Measurements from ENCODE around the gene GALNTL6.
A peak's percentile ranks its signal among the peaks of the same experiment; 100 is the strongest.

Gene GALNTL6

DNA sequence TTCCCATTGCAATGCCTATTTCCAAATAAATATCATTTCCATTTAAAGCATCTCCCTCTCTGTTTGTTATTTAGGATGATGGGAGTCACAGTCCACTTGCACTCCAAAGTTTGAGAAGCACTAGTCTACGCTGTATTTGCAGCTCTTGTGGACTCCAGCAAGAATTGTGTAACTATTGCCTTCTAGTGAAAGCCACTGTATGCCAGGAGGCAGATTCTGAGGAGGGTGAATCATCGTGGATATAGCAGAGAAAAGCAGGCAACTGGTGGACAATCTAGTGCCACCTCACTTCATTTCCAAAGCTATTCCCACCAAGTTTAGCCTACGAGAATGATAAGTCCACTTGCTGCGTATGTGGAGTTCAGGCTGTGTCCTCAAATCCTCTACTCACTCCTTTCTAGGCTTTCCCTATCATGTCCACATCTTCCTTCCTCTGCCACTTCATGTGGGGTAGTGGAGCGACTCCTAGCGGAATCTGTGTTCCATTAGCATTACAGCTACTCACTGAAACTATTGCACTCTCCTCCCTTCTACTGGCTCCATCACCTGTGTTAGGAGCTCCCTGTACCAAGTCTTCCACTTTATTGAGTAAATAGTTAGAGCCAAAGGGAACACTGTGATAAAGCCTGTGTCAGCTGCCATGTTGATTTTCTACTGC is 853.6 kb downstream of the GALNTL6 start:
- H2AK5ac ChIP-seq (ENCODE audit: low read length, severe bottlenecking), result no peak overlapping the region
- H2BK15ac ChIP-seq (ENCODE audit: low read depth, poor library complexity, severe bottlenecking), result no peak overlapping the region
- no peak overlapping the region for H3K14ac ChIP-seq (ENCODE audit: low read length in 2 of 2)
- no peaks in the 10 kb centered on the region for H3K27me3 ChIP-seq (ENCODE audit: control insufficient read depth in 1 of 2, insufficient read depth in 1 of 2, low read length in 2 of 2)
- no peaks in the 10 kb centered on the region for H3K9me3 ChIP-seq (ENCODE audit: control insufficient read depth, low read length)
- H2BK5ac ChIP-seq (ENCODE audit: low read depth, low read length, poor library complexity, severe bottlenecking), result no peak overlapping the region
- no peak overlapping the region for H2AFZ ChIP-seq (ENCODE audit: low read depth, low read length)
- no peak overlapping the region for H3K4me2 ChIP-seq (ENCODE audit: low read length, poor library complexity, severe bottlenecking)
- no peak overlapping the region for H2BK120ac ChIP-seq (ENCODE audit: low read depth, low read length)
- 76% methylated on average over 6 of the region's 6 CpGs for WGBS
- no peak overlapping the region for H3K23ac ChIP-seq (ENCODE audit: low read length in 2 of 2)
- DNase-seq, result peak; percentile 24
- no peak overlapping the region for H3K27ac ChIP-seq (ENCODE audit: low read length, poor library complexity, severe bottlenecking)
- no peak overlapping the region for H3K4ac ChIP-seq (ENCODE audit: low read depth in 1 of 2, low read length in 2 of 2)
- no peak overlapping the region for H3K9ac ChIP-seq (ENCODE audit: low read length)
- no peak overlapping the region for H2BK12ac ChIP-seq (ENCODE audit: low read length in 2 of 2)
- H3K4me1 ChIP-seq (ENCODE audit: control insufficient read depth, insufficient read depth, low read depth, low read length), result no peaks in the 10 kb centered on the region
- H3K18ac ChIP-seq (ENCODE audit: low read depth in 1 of 2, low read length in 2 of 2), result no peak overlapping the region
- H3K36me3 ChIP-seq (ENCODE audit: control insufficient read depth in 1 of 2, insufficient read depth in 2 of 2, low read depth in 1 of 2, low read length in 2 of 2), result no peaks in the 10 kb centered on the region
- H4K91ac ChIP-seq (ENCODE audit: low read length), result no peak overlapping the region
- no peaks in the 10 kb centered on the region for H3K79me1 ChIP-seq (replicated peaks; ENCODE audit: low read length, poor library complexity, severe bottlenecking)
- no peak overlapping the region for H3K4me3 ChIP-seq (ENCODE audit: insufficient read depth in 1 of 2, low read depth in 1 of 2, low read length in 2 of 2)
- H4K8ac ChIP-seq (ENCODE audit: low read length), result no peak overlapping the region

DNA sequence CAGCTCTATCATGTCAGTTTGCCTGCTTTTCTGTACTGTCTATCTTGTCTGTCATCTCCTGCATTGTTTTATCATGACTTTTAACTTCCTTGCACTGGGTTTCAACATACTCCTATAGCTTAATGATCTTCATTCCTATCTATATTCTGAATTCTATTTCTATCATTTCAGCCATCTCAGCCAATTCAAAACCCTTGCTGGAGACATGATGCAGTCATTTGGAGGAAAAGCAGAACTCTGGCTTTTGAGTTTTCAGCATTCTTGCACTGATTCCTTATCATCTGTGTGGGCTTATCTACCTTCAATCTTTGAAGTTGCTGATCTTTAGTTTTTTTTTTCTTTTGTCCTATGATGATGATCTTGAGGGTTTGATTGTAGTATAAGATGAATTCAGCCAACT is 861.6 kb downstream of the GALNTL6 start:
- Histone ChIP-seq H3K9me3 (ENCODE audit: control insufficient read depth, low read length) (peaks cover 9% of the 10 kb centered on the region), H2AFZ (ENCODE audit: low read depth, low read length) (no peak overlapping the region), H3K4me2 (ENCODE audit: low read length, poor library complexity, severe bottlenecking) (no peak overlapping the region), H4K91ac (ENCODE audit: low read length) (no peak overlapping the region), H3K4ac (ENCODE audit: low read depth in 1 of 2, low read length in 2 of 2) (no peak overlapping the region), H4K8ac (ENCODE audit: low read length) (no peak overlapping the region), H3K18ac (ENCODE audit: low read depth in 1 of 2, low read length in 2 of 2) (no peak overlapping the region), H2BK12ac (ENCODE audit: low read length in 2 of 2) (no peak overlapping the region), H2BK120ac (ENCODE audit: low read depth, low read length) (no peak overlapping the region), H2BK15ac (ENCODE audit: low read depth, poor library complexity, severe bottlenecking) (no peak overlapping the region), H3K4me1 (ENCODE audit: control insufficient read depth, insufficient read depth, low read depth, low read length) (no peaks in the 10 kb centered on the region), H3K79me1 (replicated peaks; ENCODE audit: low read length, poor library complexity, severe bottlenecking) (no peaks in the 10 kb centered on the region), H3K14ac (ENCODE audit: low read length in 2 of 2) (no peak overlapping the region), H2BK5ac (ENCODE audit: low read depth, low read length, poor library complexity, severe bottlenecking) (no peak overlapping the region), H3K36me3 (ENCODE audit: control insufficient read depth in 1 of 2, insufficient read depth in 2 of 2, low read depth in 1 of 2, low read length in 2 of 2) (no peaks in the 10 kb centered on the region), H3K23ac (ENCODE audit: low read length in 2 of 2) (no peak overlapping the region), H2AK5ac (ENCODE audit: low read length, severe bottlenecking) (no peak overlapping the region), H3K9ac (ENCODE audit: low read length) (no peak overlapping the region), H3K27me3 (ENCODE audit: control insufficient read depth in 1 of 2, insufficient read depth in 1 of 2, low read length in 2 of 2) (no peaks in the 10 kb centered on the region), H3K27ac (ENCODE audit: low read length, poor library complexity, severe bottlenecking) (no peak overlapping the region), H3K4me3 (ENCODE audit: insufficient read depth in 1 of 2, low read depth in 1 of 2, low read length in 2 of 2) (no peak overlapping the region)
- DNase-seq, result no peak

DNA sequence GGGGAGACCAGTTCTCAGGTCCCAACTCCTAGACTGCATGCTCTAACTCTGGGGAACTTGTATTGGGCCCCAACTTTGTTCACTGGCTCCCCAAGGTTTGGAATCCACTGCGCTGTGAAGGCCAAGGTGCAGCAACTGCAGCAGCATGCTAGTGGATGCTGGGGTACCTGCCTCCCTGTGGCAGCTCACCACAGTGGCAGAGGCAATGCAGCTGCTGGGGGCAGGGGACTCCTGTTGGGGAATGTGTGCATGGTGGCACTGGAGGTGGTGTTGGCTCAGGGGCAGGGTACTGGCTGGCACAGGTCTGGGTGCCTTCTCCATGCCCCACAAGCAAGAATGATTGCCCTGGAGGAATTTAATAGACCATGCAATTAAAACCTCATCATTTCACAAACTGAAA is 862.0 kb downstream of the GALNTL6 start:
- no peak overlapping the region for H2AFZ ChIP-seq (ENCODE audit: low read depth, low read length)
- H4K8ac ChIP-seq (ENCODE audit: low read length), result no peak overlapping the region
- H3K27me3 ChIP-seq (ENCODE audit: control insufficient read depth in 1 of 2, insufficient read depth in 1 of 2, low read length in 2 of 2), result no peaks in the 10 kb centered on the region
- H3K23ac ChIP-seq (ENCODE audit: low read length in 2 of 2), result peak overlapping the region in 1 of 2 experiments; percentile 27
- peak overlapping the region; percentile 11 for H4K91ac ChIP-seq (ENCODE audit: low read length)
- no peak overlapping the region for H3K27ac ChIP-seq (ENCODE audit: low read length, poor library complexity, severe bottlenecking)
- no peak overlapping the region for H3K4ac ChIP-seq (ENCODE audit: low read depth in 1 of 2, low read length in 2 of 2)
- no peak overlapping the region for H3K18ac ChIP-seq (ENCODE audit: low read depth in 1 of 2, low read length in 2 of 2)
- no peak for DNase-seq
- no peak overlapping the region for H2BK120ac ChIP-seq (ENCODE audit: low read depth, low read length)
- H3K36me3 ChIP-seq (ENCODE audit: control insufficient read depth in 1 of 2, insufficient read depth in 2 of 2, low read depth in 1 of 2, low read length in 2 of 2), result no peaks in the 10 kb centered on the region
- no peak overlapping the region for H3K4me2 ChIP-seq (ENCODE audit: low read length, poor library complexity, severe bottlenecking)
- no peak overlapping the region for H3K9ac ChIP-seq (ENCODE audit: low read length)
- peak overlapping the region in 1 of 2 experiments; percentile 84 for H3K14ac ChIP-seq (ENCODE audit: low read length in 2 of 2)
- H3K4me3 ChIP-seq (ENCODE audit: insufficient read depth in 1 of 2, low read depth in 1 of 2, low read length in 2 of 2), result no peak overlapping the region
- no peak overlapping the region for H2AK5ac ChIP-seq (ENCODE audit: low read length, severe bottlenecking)
- no peak overlapping the region for H2BK15ac ChIP-seq (ENCODE audit: low read depth, poor library complexity, severe bottlenecking)
- peaks cover 9% of the 10 kb centered on the region for H3K9me3 ChIP-seq (ENCODE audit: control insufficient read depth, low read length)
- 94% methylated on average over 1 of the region's 1 CpG for WGBS
- H3K79me1 ChIP-seq (replicated peaks; ENCODE audit: low read length, poor library complexity, severe bottlenecking), result no peaks in the 10 kb centered on the region
- H2BK5ac ChIP-seq (ENCODE audit: low read depth, low read length, poor library complexity, severe bottlenecking), result no peak overlapping the region
- H3K4me1 ChIP-seq (ENCODE audit: control insufficient read depth, insufficient read depth, low read depth, low read length), result no peaks in the 10 kb centered on the region
- no peak overlapping the region for H2BK12ac ChIP-seq (ENCODE audit: low read length in 2 of 2)

DNA sequence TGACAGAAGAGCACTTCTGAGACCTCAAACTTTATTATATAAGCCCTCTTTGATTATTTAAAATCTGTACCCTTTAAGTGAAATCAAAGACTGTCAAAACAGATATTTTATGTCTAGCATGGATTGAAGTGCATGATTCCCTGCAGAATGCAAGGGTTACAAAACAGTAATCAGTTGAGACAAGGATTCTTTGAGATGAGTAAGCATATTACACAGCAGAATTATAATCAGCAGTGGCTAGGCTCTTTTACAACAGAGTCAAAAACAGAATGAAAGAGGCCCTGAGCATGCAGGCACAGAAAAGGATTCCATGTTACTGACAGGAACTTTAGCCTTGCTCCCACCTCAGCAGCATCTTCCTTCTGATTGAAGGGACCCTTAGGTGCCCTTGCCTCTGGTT is 867.5 kb downstream of the GALNTL6 start:
- Histone ChIP-seq H4K91ac (ENCODE audit: low read length) (no peak overlapping the region), H2AK5ac (ENCODE audit: low read length, severe bottlenecking) (no peak overlapping the region), H2BK120ac (ENCODE audit: low read depth, low read length) (no peak overlapping the region), H2BK12ac (ENCODE audit: low read length in 2 of 2) (no peak overlapping the region), H4K8ac (ENCODE audit: low read length) (no peak overlapping the region), H2BK15ac (ENCODE audit: low read depth, poor library complexity, severe bottlenecking) (no peak overlapping the region), H3K27ac (ENCODE audit: low read length, poor library complexity, severe bottlenecking) (no peak overlapping the region), H3K9me3 (ENCODE audit: control insufficient read depth, low read length) (no peaks in the 10 kb centered on the region), H3K4me3 (ENCODE audit: insufficient read depth in 1 of 2, low read depth in 1 of 2, low read length in 2 of 2) (no peak overlapping the region), H3K4ac (ENCODE audit: low read depth in 1 of 2, low read length in 2 of 2) (no peak overlapping the region), H2AFZ (ENCODE audit: low read depth, low read length) (no peak overlapping the region), H3K4me2 (ENCODE audit: low read length, poor library complexity, severe bottlenecking) (no peak overlapping the region), H3K36me3 (ENCODE audit: control insufficient read depth in 1 of 2, insufficient read depth in 2 of 2, low read depth in 1 of 2, low read length in 2 of 2) (no peaks in the 10 kb centered on the region), H3K79me1 (replicated peaks; ENCODE audit: low read length, poor library complexity, severe bottlenecking) (no peaks in the 10 kb centered on the region), H3K9ac (ENCODE audit: low read length) (no peak overlapping the region), H2BK5ac (ENCODE audit: low read depth, low read length, poor library complexity, severe bottlenecking) (no peak overlapping the region), H3K23ac (ENCODE audit: low read length in 2 of 2) (no peak overlapping the region), H3K18ac (ENCODE audit: low read depth in 1 of 2, low read length in 2 of 2) (no peak overlapping the region), H3K27me3 (ENCODE audit: control insufficient read depth in 1 of 2, insufficient read depth in 1 of 2, low read length in 2 of 2) (no peaks in the 10 kb centered on the region), H3K4me1 (ENCODE audit: control insufficient read depth, insufficient read depth, low read depth, low read length) (no peaks in the 10 kb centered on the region), H3K14ac (ENCODE audit: low read length in 2 of 2) (no peak overlapping the region)
- DNase-seq, result peak; percentile 6
